HepG2 (cell line): Measurements from ENCODE around the gene YIPF1. TPM values are rescaled to one million over a fixed set of nuclear protein-coding genes. Genes with fewer than 3 reads are reported as not detected.

Experiments used
- CEBPB ChIP-seq: IDR thresholded peaks from 2 replicates; pipeline ENCODE4 v1.6.1; 2011; ENCODE audit warnings: low read depth, low read length, improper control_type of control experiment, borderline replicate concordance
- HDAC6 ChIP-seq: fragments of 200-600 bp; sonication (generic); IDR thresholded peaks from 2 replicates; pipeline ENCODE4 v1.7.0; 2017; ENCODE audit warnings: mild to moderate bottlenecking, antibody characterized with exemption, low read length, low read depth
- KDM5B ChIP-seq: sonication (generic); formaldehyde crosslinking; IDR thresholded peaks from 2 replicates; pipeline ENCODE4 v1.4.0; 2020; ENCODE audit warnings: missing genetic modification reagents, mild to moderate bottlenecking, borderline replicate concordance
- NFYB ChIP-seq: sonication (generic); formaldehyde crosslinking; IDR thresholded peaks from 2 replicates; pipeline ENCODE4 v1.4.0; 2020; ENCODE audit warnings: missing genetic modification reagents
- SAP130 ChIP-seq: IDR thresholded peaks from 2 replicates; pipeline ENCODE4 v1.6.1; 2016; ENCODE audit warnings: low read depth
- ZNF292 ChIP-seq: sonication (generic); formaldehyde crosslinking; IDR thresholded peaks from 2 replicates; pipeline ENCODE4 v1.8.1; 2022; ENCODE audit warnings: mild to moderate bottlenecking, low read depth, missing genetic modification reagents, borderline replicate concordance
- ZNF543 ChIP-seq: sonication (generic); formaldehyde crosslinking; IDR thresholded peaks from 2 replicates; pipeline ENCODE4 v1.4.0; 2020; ENCODE audit warnings: mild to moderate bottlenecking, missing genetic modification reagents
- ZNF652 ChIP-seq: IDR thresholded peaks from 2 replicates; pipeline ENCODE4 v1.6.1; 2016; ENCODE audit warnings: low read depth, borderline replicate concordance
- ZNF780A ChIP-seq: sonication (generic); formaldehyde crosslinking; IDR thresholded peaks from 2 replicates; pipeline ENCODE4 v1.8.0; 2022; ENCODE audit warnings: mild to moderate bottlenecking, missing genetic modification reagents, moderate library complexity
- polyA plus RNA-seq, 8 experiments: library from polyadenylated mRNA; depleted of rRNA in 3 of 8; stranded (reverse) in 7 of 8; unstranded in 1 of 8; fragments of >200 nt; fragmentation: Illumina TruSeq in 4 of 8; extraction: Trizol in 4 of 8; gene quantifications; 2 replicates each; pipeline versions ENCODE4 v1.2.1 to v1.2.3, GENCODE V29; 2011 to 2016; ENCODE audit warnings: low read depth in 4 of 8, missing spikeins in 1 of 8, mixed read lengths in 1 of 8; ENCODE audit not compliant: insufficient read depth in 1 of 8
- total RNA-seq, 5 experiments: library from RNA; depleted of rRNA; stranded (reverse); fragments of >200 nt; fragmentation: Illumina TruSeq; extraction: Trizol; gene quantifications; 2 replicates each; pipeline ENCODE4 v1.2.3, GENCODE V29; 2016; ENCODE audit warnings: low read depth in 1 of 5
- TF ChIP-seq, protein P1 (sequence below): sonication (generic); formaldehyde crosslinking; IDR thresholded peaks from 2 replicates; pipeline ENCODE4 v1.4.0; 2020; ENCODE audit warnings: missing genetic modification reagents

The YIPF1 gene
- total and polyA plus RNA-seq, 2 of the 13 experiments (the other 11 are each of a cell fraction or from before 2014, with no cell fraction given): 21.1 to 31.9 TPM

DNA sequence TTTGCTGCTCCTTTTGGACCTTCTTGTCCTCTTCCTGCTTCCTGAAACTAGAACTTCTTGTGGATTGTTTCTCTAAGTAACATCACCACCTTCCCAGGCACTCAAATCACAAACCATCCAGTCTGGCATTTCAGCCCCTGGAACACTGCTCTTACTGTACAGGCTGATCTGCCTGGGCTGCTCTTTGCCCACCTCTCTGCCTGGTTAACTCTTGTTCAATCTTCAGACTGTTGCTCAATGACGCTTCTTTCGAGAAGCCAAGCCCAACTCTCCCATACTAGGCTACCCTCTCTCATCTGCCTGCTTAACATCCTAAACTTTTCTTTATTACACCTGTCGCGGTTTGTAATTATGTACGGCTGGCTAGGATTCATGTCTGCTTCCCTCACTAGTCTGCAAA lies 5.0 kb upstream of the YIPF1 start (continued):
- TF ChIP-seq, protein P1, sequence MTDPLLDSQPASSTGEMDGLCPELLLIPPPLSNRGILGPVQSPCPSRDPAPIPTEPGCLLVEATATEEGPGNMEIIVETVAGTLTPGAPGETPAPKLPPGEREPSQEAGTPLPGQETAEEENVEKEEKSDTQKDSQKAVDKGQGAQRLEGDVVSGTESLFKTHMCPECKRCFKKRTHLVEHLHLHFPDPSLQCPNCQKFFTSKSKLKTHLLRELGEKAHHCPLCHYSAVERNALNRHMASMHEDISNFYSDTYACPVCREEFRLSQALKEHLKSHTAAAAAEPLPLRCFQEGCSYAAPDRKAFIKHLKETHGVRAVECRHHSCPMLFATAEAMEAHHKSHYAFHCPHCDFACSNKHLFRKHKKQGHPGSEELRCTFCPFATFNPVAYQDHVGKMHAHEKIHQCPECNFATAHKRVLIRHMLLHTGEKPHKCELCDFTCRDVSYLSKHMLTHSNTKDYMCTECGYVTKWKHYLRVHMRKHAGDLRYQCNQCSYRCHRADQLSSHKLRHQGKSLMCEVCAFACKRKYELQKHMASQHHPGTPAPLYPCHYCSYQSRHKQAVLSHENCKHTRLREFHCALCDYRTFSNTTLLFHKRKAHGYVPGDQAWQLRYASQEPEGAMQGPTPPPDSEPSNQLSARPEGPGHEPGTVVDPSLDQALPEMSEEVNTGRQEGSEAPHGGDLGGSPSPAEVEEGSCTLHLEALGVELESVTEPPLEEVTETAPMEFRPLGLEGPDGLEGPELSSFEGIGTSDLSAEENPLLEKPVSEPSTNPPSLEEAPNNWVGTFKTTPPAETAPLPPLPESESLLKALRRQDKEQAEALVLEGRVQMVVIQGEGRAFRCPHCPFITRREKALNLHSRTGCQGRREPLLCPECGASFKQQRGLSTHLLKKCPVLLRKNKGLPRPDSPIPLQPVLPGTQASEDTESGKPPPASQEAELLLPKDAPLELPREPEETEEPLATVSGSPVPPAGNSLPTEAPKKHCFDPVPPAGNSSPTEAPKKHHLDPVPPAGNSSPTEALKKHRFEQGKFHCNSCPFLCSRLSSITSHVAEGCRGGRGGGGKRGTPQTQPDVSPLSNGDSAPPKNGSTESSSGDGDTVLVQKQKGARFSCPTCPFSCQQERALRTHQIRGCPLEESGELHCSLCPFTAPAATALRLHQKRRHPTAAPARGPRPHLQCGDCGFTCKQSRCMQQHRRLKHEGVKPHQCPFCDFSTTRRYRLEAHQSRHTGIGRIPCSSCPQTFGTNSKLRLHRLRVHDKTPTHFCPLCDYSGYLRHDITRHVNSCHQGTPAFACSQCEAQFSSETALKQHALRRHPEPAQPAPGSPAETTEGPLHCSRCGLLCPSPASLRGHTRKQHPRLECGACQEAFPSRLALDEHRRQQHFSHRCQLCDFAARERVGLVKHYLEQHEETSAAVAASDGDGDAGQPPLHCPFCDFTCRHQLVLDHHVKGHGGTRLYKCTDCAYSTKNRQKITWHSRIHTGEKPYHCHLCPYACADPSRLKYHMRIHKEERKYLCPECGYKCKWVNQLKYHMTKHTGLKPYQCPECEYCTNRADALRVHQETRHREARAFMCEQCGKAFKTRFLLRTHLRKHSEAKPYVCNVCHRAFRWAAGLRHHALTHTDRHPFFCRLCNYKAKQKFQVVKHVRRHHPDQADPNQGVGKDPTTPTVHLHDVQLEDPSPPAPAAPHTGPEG (CRISPR knock-in tag): no peak
- TF ChIP-seq CEBPB: peak; percentile 55; the same call in 1 of the 2 replicates
- no peak for TF ChIP-seq KDM5B
- TF ChIP-seq NFYB (CRISPR knock-in tag): no peak
- peak; percentile 48; the same call in 1 of the 2 replicates for TF ChIP-seq ZNF652 (CRISPR knock-in tag)
- TF ChIP-seq SAP130 (CRISPR knock-in tag): peak; percentile 35; the same call in 1 of the 2 replicates
- peak; percentile 47; the same call in 1 of the 2 replicates for TF ChIP-seq ZNF292
- TF ChIP-seq ZNF543 (CRISPR knock-in tag): no peak
- TF ChIP-seq ZNF780A: no peak
- TF ChIP-seq HDAC6: no peak
